ENCODE results near the gene LSM2. TPM values are rescaled to one million over a fixed set of nuclear protein-coding genes. Genes with fewer than 3 reads are reported as not detected.

LSM2 gene
- total RNA-seq, 2 experiments from 2014 or later: 89.9 to 97.9 TPM

- POLR2A ChIA-PET: interaction anchor here (0.5 to 2.2 kb wide), 8 partner anchors 10 to 96 kb away, joined by 3 to 7 read pairs (median 4); partner anchors contain the start of genes HSPA1A, HSPA1L, LSM2 and LY6G5C
- DNase-seq (peak; percentile 72), ATAC-seq (ENCODE audit: low read depth) (peak; percentile 77)
- H3K4me3 Mint-ChIP-seq: peak within 1 kb of the TSS; percentile 69
- peaks cover 25% of the 10 kb centered on the region for H3K4me1 Mint-ChIP-seq
- no peaks in the 10 kb centered on the region for H3K9me3 Mint-ChIP-seq
- peaks cover 1% of the 10 kb centered on the region for H3K36me3 Mint-ChIP-seq
- peak within 1 kb of the TSS; percentile 87 for H3K27ac Mint-ChIP-seq
- no peaks in the 10 kb centered on the region for H3K27me3 Mint-ChIP-seq
Observed at GRCh38 chr6:31776989-31777666, 29.6 kb downstream of the LSM2 start, which contains the start of gene VWA7. Gene VWA7 (minus strand): TSS chr6:31777328. CDS start chr6:31776779, 549 bp downstream.

- Mint-ChIP-seq H3K36me3 (peaks cover 2% of the 10 kb centered on the region), H3K27me3 (no peaks in the 10 kb centered on the region), H3K4me3 (peak overlapping the region; percentile 69), H3K27ac (peak overlapping the region; percentile 87), H3K4me1 (peaks cover 27% of the 10 kb centered on the region), H3K9me3 (no peaks in the 10 kb centered on the region)
- ATAC-seq (ENCODE audit: low read depth) (peak; percentile 28), DNase-seq (no peak)
- POLR2A ChIA-PET: interaction anchor here (1.0 to 2.2 kb wide), 5 partner anchors 20 to 41 kb away, joined by 3 to 7 read pairs (median 3); partner anchors contain the start of genes HSPA1A, HSPA1L and LSM2
Observed at GRCh38 chr6:31776485-31776988, 30.2 kb downstream of the LSM2 start.

GRCh38 chr6:31775633-31776484, 30.9 kb downstream of the LSM2 start:
- POLR2A ChIA-PET: interaction anchor here (1.0 to 1.4 kb wide), 4 partner anchors 9 to 40 kb away, joined by 3 to 5 read pairs (median 3); partner anchors contain the start of genes HSPA1A, HSPA1L and LSM2
- peak overlapping the region; percentile 69 for H3K4me3 Mint-ChIP-seq
- H3K36me3 Mint-ChIP-seq: peaks cover 2% of the 10 kb centered on the region
- no peaks in the 10 kb centered on the region for H3K9me3 Mint-ChIP-seq
- DNase-seq: no peak
- no peaks in the 10 kb centered on the region for H3K27me3 Mint-ChIP-seq
- no peak for ATAC-seq (ENCODE audit: low read depth)
- peak overlapping the region; percentile 87 for H3K27ac Mint-ChIP-seq
- peaks cover 33% of the 10 kb centered on the region for H3K4me1 Mint-ChIP-seq

- Mint-ChIP-seq H3K27me3 (no peaks in the 10 kb centered on the region), H3K36me3 (peaks cover 2% of the 10 kb centered on the region), H3K9me3 (no peaks in the 10 kb centered on the region), H3K4me1 (peaks cover 33% of the 10 kb centered on the region), H3K27ac (peak overlapping the region; percentile 80), H3K4me3 (no peak overlapping the region)
- ATAC-seq (ENCODE audit: low read depth) (no peak), DNase-seq (no peak)
- POLR2A ChIA-PET: interaction anchor here (0.8 to 1.4 kb wide), 3 partner anchors 9 to 34 kb away, joined by 3 to 5 read pairs (median 4); partner anchors contain the start of gene VARS1
Observed at GRCh38 chr6:31775184-31775583, 31.6 kb downstream of the LSM2 start.

GRCh38 chr6:31771992-31772358, 34.8 kb downstream of the LSM2 start:
- no peak for DNase-seq
- Mint-ChIP-seq H3K27me3 (no peaks in the 10 kb centered on the region), H3K4me1 (peaks cover 34% of the 10 kb centered on the region), H3K9me3 (no peaks in the 10 kb centered on the region), H3K27ac (peak overlapping the region; percentile 78), H3K36me3 (peaks cover 15% of the 10 kb centered on the region), H3K4me3 (peak overlapping the region; percentile 37)
- ATAC-seq (ENCODE audit: low read depth): no peak
- POLR2A ChIA-PET: interaction anchor here (0.8 to 4.9 kb wide), 5 partner anchors 23 to 202 kb away, joined by 3 to 57 read pairs (median 5); partner anchors contain the start of genes CLIC1 and MSH5

GRCh38 chr6:31770860-31771259, 35.9 kb downstream of the LSM2 start:
- no peak overlapping the region for H3K4me3 Mint-ChIP-seq
- peak overlapping the region; percentile 70 for H3K27ac Mint-ChIP-seq
- POLR2A ChIA-PET: interaction anchor here (0.6 to 4.9 kb wide), 10 partner anchors 10 to 47 kb away, joined by 3 to 57 read pairs (median 5); partner anchors contain the start of genes CLIC1, DDAH2, LSM2 and MSH5
- H3K36me3 Mint-ChIP-seq: peaks cover 17% of the 10 kb centered on the region
- H3K4me1 Mint-ChIP-seq: peaks cover 29% of the 10 kb centered on the region
- no peaks in the 10 kb centered on the region for H3K9me3 Mint-ChIP-seq
- DNase-seq (no peak), ATAC-seq (ENCODE audit: low read depth) (no peak)
- no peaks in the 10 kb centered on the region for H3K27me3 Mint-ChIP-seq

GRCh38 chr6:31769684-31770371, 36.9 kb downstream of the LSM2 start:
- Mint-ChIP-seq H3K9me3 (no peaks in the 10 kb centered on the region), H3K27me3 (no peaks in the 10 kb centered on the region), H3K4me1 (peaks cover 23% of the 10 kb centered on the region), H3K36me3 (peaks cover 17% of the 10 kb centered on the region), H3K4me3 (no peak overlapping the region), H3K27ac (peak overlapping the region; percentile 6)
- POLR2A ChIA-PET: interaction anchor here (0.7 to 4.9 kb wide), 11 partner anchors 11 to 89 kb away, joined by 3 to 57 read pairs (median 3); partner anchors contain the start of genes ABHD16A, CLIC1, DDAH2 and LSM2
- peak; percentile 86 for DNase-seq
- ATAC-seq (ENCODE audit: low read depth): peak; percentile 82

- no peaks in the 10 kb centered on the region for H3K27me3 Mint-ChIP-seq
- no peak overlapping the region for H3K4me3 Mint-ChIP-seq
- peaks cover 23% of the 10 kb centered on the region for H3K36me3 Mint-ChIP-seq
- no peak overlapping the region for H3K27ac Mint-ChIP-seq
- POLR2A ChIA-PET: interaction anchor here (4.9 kb wide), 1 partner anchor 31 kb away, joined by 57 read pairs; the partner anchor contains the start of genes CLIC1 and MSH5
- H3K4me1 Mint-ChIP-seq: peaks cover 27% of the 10 kb centered on the region
- DNase-seq (no peak), ATAC-seq (ENCODE audit: low read depth) (no peak)
- no peaks in the 10 kb centered on the region for H3K9me3 Mint-ChIP-seq
Observed at GRCh38 chr6:31768363-31769257, 38.2 kb downstream of the LSM2 start.

- no peaks in the 10 kb centered on the region for H3K27me3 Mint-ChIP-seq
- DNase-seq: no peak
- no peak overlapping the region for H3K4me3 Mint-ChIP-seq
- no peak overlapping the region for H3K27ac Mint-ChIP-seq
- no peaks in the 10 kb centered on the region for H3K9me3 Mint-ChIP-seq
- H3K36me3 Mint-ChIP-seq: peaks cover 25% of the 10 kb centered on the region
- POLR2A ChIA-PET: interaction anchor here (0.7 kb wide), 1 partner anchor 28 kb away, joined by 4 read pairs; no protein-coding TSS in a partner anchor
- H3K4me1 Mint-ChIP-seq: peaks cover 23% of the 10 kb centered on the region
- no peak for ATAC-seq (ENCODE audit: low read depth)
Observed at GRCh38 chr6:31767096-31767645, 39.6 kb downstream of the LSM2 start.

- POLR2A ChIA-PET: interaction anchor here (1.0 kb wide), 2 partner anchors 27 to 31 kb away, joined by 3 read pairs; partner anchors contain the start of gene MSH5
- H3K27ac Mint-ChIP-seq: no peak overlapping the region
- no peak overlapping the region for H3K4me3 Mint-ChIP-seq
- H3K9me3 Mint-ChIP-seq: no peaks in the 10 kb centered on the region
- no peak for ATAC-seq (ENCODE audit: low read depth)
- H3K27me3 Mint-ChIP-seq: no peaks in the 10 kb centered on the region
- DNase-seq: no peak
- peaks cover 25% of the 10 kb centered on the region for H3K36me3 Mint-ChIP-seq
- H3K4me1 Mint-ChIP-seq: peaks cover 22% of the 10 kb centered on the region
Observed at GRCh38 chr6:31765910-31766794, 40.6 kb downstream of the LSM2 start.

GRCh38 chr6:31765559-31765909, 41.2 kb downstream of the LSM2 start:
- Mint-ChIP-seq H3K9me3 (no peaks in the 10 kb centered on the region), H3K36me3 (peaks cover 29% of the 10 kb centered on the region), H3K27me3 (no peaks in the 10 kb centered on the region), H3K27ac (no peak overlapping the region), H3K4me1 (peaks cover 21% of the 10 kb centered on the region), H3K4me3 (no peak overlapping the region)
- no peak for DNase-seq
- ATAC-seq (ENCODE audit: low read depth): no peak
- POLR2A ChIA-PET: interaction anchor here (1.0 kb wide), 2 partner anchors 26 to 32 kb away, joined by 3 read pairs; partner anchors contain the start of gene MSH5

Measured in activated naive CD8-positive, alpha-beta T cell treated with anti-CD3 and anti-CD28 coated beads, Interleukin-2, amount 10 ng/mL, durations not matched to agents 7 days and 5 days (primary cell).